ENCODE measurements around the gene FAM118B. TPM values are rescaled to one million over a fixed set of nuclear protein-coding genes. Genes with fewer than 3 reads are reported as not detected.

The FAM118B gene
- total RNA-seq, 2 experiments from 2014 or later, result 1.0 to 1.8 TPM

DNA sequence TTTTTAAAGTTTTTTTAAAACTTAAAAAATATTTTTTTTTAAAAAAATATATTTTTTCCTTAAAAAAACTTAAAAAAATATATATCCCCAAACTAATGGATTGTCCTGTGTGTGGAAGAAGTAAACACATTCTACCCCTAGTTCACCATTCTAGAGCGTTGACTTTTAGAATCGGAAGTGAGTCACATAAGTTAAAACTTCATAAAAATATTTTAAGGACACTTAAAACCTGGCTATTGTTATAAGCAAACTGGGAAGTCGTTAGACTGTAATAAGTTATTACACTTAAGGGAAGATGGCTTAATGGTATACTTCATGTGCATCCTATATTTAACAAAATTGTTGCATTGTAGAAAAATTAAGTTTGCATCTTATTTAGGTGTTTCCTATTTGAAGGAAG lies 21.1 kb downstream of the FAM118B start:
- no peaks in the 10 kb centered on the region for H3K27me3 Mint-ChIP-seq
- TF ChIP-seq CTCF (IDR thresholded peaks at IDR 0.05), result no peak
- CTCF ChIA-PET, result no interaction called here
- DNase-seq, result no peak
- intact Hi-C loops (cut with DNase I, micrococcal nuclease), result no loop called here
- Histone ChIP-seq H3K36me3 (ENCODE audit: insufficient read depth, low read length) (peaks cover 4% of the 10 kb centered on the region), H3K9me3 (ENCODE audit: control insufficient read depth in 1 of 2, insufficient read depth in 1 of 2, low read length in 2 of 2) (no peaks in the 10 kb centered on the region), H3K27me3 (ENCODE audit: control insufficient read depth in 1 of 2, insufficient read depth in 2 of 2, low read length in 2 of 2) (no peaks in the 10 kb centered on the region), H3K4me3 (ENCODE audit: low read length) (no peak overlapping the region), H3K4me1 (ENCODE audit: insufficient read depth, low read length) (no peaks in the 10 kb centered on the region), H3K27ac (ENCODE audit: low read depth in 1 of 2, low read length in 2 of 2) (no peak overlapping the region)
- H3K9me3 Mint-ChIP-seq, result no peaks in the 10 kb centered on the region
- no peak overlapping the region for H3K27ac Mint-ChIP-seq
- POLR2A ChIA-PET, result no interaction called here
- no peak overlapping the region for H3K4me3 Mint-ChIP-seq
- H3K4me1 Mint-ChIP-seq (ENCODE audit: low read depth), result no peaks in the 10 kb centered on the region
- ATAC-seq (ENCODE audit: poor library complexity), result no peak
- peaks cover 21% of the 10 kb centered on the region for H3K36me3 Mint-ChIP-seq (ENCODE audit: low read depth)

DNA sequence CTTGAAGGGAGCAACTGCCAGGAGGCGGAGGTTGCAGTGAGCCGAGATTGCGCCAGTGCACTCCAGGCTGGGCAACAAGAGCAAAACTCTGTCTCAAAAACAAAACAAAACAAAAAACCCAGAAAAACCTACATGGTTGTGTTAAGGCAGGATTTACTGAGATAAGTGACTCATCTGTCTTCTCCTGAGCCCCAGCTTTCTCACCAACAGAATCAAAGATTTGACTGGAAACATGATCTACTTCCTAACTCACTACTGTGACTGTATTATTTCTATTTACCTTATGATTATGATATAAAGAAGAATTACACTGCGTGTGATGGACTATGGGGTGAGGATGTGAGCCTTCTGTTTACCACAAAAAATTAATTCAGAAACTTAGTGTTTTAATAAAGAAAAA lies 21.8 kb downstream of the FAM118B start:
- Histone ChIP-seq H3K36me3 (ENCODE audit: insufficient read depth, low read length) (peaks cover 6% of the 10 kb centered on the region), H3K4me1 (ENCODE audit: insufficient read depth, low read length) (no peaks in the 10 kb centered on the region), H3K27ac (ENCODE audit: low read depth in 1 of 2, low read length in 2 of 2) (no peak overlapping the region), H3K27me3 (ENCODE audit: control insufficient read depth in 1 of 2, insufficient read depth in 2 of 2, low read length in 2 of 2) (no peaks in the 10 kb centered on the region), H3K9me3 (ENCODE audit: control insufficient read depth in 1 of 2, insufficient read depth in 1 of 2, low read length in 2 of 2) (no peaks in the 10 kb centered on the region), H3K4me3 (ENCODE audit: low read length) (no peak overlapping the region)
- no peak overlapping the region for H3K27ac Mint-ChIP-seq
- no peaks in the 10 kb centered on the region for H3K9me3 Mint-ChIP-seq
- intact Hi-C loops (cut with DNase I, micrococcal nuclease), result no loop called here
- ChIA-PET POLR2A (no interaction called here), CTCF (no interaction called here)
- DNase-seq (no peak), ATAC-seq (ENCODE audit: poor library complexity) (no peak)
- no peaks in the 10 kb centered on the region for H3K4me1 Mint-ChIP-seq (ENCODE audit: low read depth)
- peaks cover 26% of the 10 kb centered on the region for H3K36me3 Mint-ChIP-seq (ENCODE audit: low read depth)
- no peak for TF ChIP-seq CTCF (IDR thresholded peaks at IDR 0.05)
- H3K4me3 Mint-ChIP-seq, result no peak overlapping the region
- H3K27me3 Mint-ChIP-seq, result no peaks in the 10 kb centered on the region

GRCh38 chr11:126246636-126247035 lies 35.1 kb downstream of the FAM118B start:
- ChIA-PET POLR2A (no interaction called here), CTCF (no interaction called here)
- Mint-ChIP-seq H3K27ac (no peak overlapping the region), H3K4me3 (no peak overlapping the region), H3K9me3 (no peaks in the 10 kb centered on the region), H3K36me3 (ENCODE audit: low read depth) (peaks cover 46% of the 10 kb centered on the region), H3K4me1 (ENCODE audit: low read depth) (no peaks in the 10 kb centered on the region), H3K27me3 (no peaks in the 10 kb centered on the region)
- H3K4me3 ChIP-seq (ENCODE audit: low read length), result no peak overlapping the region
- ATAC-seq (ENCODE audit: poor library complexity), result no peak
- H3K9me3 ChIP-seq (ENCODE audit: control insufficient read depth in 1 of 2, insufficient read depth in 1 of 2, low read length in 2 of 2), result no peaks in the 10 kb centered on the region
- intact Hi-C loops (cut with DNase I, micrococcal nuclease), result no loop called here
- H3K27ac ChIP-seq (ENCODE audit: low read depth in 1 of 2, low read length in 2 of 2), result no peak overlapping the region
- H3K36me3 ChIP-seq (ENCODE audit: insufficient read depth, low read length), result peaks cover 3% of the 10 kb centered on the region
- no peaks in the 10 kb centered on the region for H3K4me1 ChIP-seq (ENCODE audit: insufficient read depth, low read length)
- no peak for TF ChIP-seq CTCF (IDR thresholded peaks at IDR 0.05)
- no peaks in the 10 kb centered on the region for H3K27me3 ChIP-seq (ENCODE audit: control insufficient read depth in 1 of 2, insufficient read depth in 2 of 2, low read length in 2 of 2)
- DNase-seq, result no peak

Data from CD4-positive, alpha-beta T cell (primary cell).